OCI-M1 (cell line): ENCODE measurements around the gene CLK4.

ENCODE experiments used
- DNase-seq: peaks from one replicate; lab custom pipeline; 2025; lab: John Stamatoyannopoulos, UW

The CLK4 gene

GRCh38 chr5:178626484-178627258 lies at the start of gene CLK4:
CLK4 (minus strand) TSS chr5:178627050; CDS start chr5:178623416, 3,634 bp downstream.
- peak; percentile 96 for DNase-seq

- DNase-seq: no peak
Observed at GRCh38 chr5:178675922-178676321, 49.1 kb upstream of the CLK4 start.

- no peak for DNase-seq
Observed at GRCh38 chr5:178674334-178674733, 47.5 kb upstream of the CLK4 start.

- no peak for DNase-seq
Observed at GRCh38 chr5:178673801-178674295, 47.0 kb upstream of the CLK4 start.

GRCh38 chr5:178672630-178673029 lies 45.8 kb upstream of the CLK4 start:
- DNase-seq: no peak

GRCh38 chr5:178671602-178672144 lies 44.8 kb upstream of the CLK4 start:
- DNase-seq: no peak

- DNase-seq: no peak
Observed at GRCh38 chr5:178670351-178670885, 43.6 kb upstream of the CLK4 start.

GRCh38 chr5:178668579-178668978 lies 41.7 kb upstream of the CLK4 start:
- DNase-seq: peak; percentile 86

GRCh38 chr5:178667688-178668087 lies 40.8 kb upstream of the CLK4 start:
- no peak for DNase-seq

GRCh38 chr5:178667101-178667500 lies 40.3 kb upstream of the CLK4 start:
- DNase-seq: no peak

- no peak for DNase-seq
Observed at GRCh38 chr5:178664141-178664540, 37.3 kb upstream of the CLK4 start.

- DNase-seq: no peak
Observed at GRCh38 chr5:178662541-178662860, 35.7 kb upstream of the CLK4 start.

- DNase-seq: no peak
Observed at GRCh38 chr5:178661836-178662540, 35.1 kb upstream of the CLK4 start.

- DNase-seq: no peak
Observed at GRCh38 chr5:178651046-178651810, 24.4 kb upstream of the CLK4 start.

GRCh38 chr5:178650214-178650613 lies 23.4 kb upstream of the CLK4 start:
- no peak for DNase-seq

- DNase-seq: no peak
Observed at GRCh38 chr5:178649580-178649979, 22.7 kb upstream of the CLK4 start.

GRCh38 chr5:178644826-178645545 lies 18.1 kb upstream of the CLK4 start:
- no peak for DNase-seq

- DNase-seq: no peak
Observed at GRCh38 chr5:178642351-178642909, 15.6 kb upstream of the CLK4 start.

- no peak for DNase-seq
Observed at GRCh38 chr5:178641711-178642110, 14.9 kb upstream of the CLK4 start.

GRCh38 chr5:178640331-178641045 lies 13.6 kb upstream of the CLK4 start:
- no peak for DNase-seq
